ENCODE data around the gene ZNF561. TPM values are rescaled to one million over a fixed set of nuclear protein-coding genes. Genes with fewer than 3 reads are reported as not detected.

ZNF561 gene
- total RNA-seq, 4 donors from 2014 or later = 22.6 to 33.4 (median 30.8) TPM

DNA sequence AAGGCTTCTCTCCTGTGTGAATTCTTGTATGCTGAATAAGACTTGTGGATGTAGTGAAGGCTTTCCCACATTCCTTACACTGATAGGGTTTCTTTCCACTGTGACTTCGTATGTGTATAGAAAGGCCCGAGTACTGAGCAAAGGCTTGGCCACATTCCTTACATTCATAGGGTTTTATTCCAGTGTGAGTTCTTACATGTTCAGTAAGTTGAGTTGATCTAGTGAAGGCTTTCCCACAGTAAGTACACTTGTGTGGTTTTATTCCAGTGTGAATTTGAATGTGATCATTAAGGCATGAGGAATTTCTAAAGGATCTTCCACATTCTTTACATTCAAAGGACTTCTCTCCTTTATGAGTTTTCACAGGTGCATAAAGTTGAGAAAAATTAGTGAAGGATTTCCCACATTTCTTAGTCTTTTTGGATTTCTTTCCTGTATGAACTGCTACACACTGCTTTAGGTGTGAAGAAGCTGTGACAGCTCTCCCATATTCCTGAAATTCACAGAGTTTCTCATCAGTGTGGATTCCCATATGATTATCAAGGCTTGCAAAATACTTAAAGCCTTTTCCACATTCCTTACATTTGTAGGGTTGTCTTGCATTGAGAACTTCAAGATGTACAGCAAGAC lies 10.4 kb downstream of the ZNF561 start:
- TF ChIP-seq, protein P1, sequence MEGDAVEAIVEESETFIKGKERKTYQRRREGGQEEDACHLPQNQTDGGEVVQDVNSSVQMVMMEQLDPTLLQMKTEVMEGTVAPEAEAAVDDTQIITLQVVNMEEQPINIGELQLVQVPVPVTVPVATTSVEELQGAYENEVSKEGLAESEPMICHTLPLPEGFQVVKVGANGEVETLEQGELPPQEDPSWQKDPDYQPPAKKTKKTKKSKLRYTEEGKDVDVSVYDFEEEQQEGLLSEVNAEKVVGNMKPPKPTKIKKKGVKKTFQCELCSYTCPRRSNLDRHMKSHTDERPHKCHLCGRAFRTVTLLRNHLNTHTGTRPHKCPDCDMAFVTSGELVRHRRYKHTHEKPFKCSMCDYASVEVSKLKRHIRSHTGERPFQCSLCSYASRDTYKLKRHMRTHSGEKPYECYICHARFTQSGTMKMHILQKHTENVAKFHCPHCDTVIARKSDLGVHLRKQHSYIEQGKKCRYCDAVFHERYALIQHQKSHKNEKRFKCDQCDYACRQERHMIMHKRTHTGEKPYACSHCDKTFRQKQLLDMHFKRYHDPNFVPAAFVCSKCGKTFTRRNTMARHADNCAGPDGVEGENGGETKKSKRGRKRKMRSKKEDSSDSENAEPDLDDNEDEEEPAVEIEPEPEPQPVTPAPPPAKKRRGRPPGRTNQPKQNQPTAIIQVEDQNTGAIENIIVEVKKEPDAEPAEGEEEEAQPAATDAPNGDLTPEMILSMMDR (IDR thresholded peaks at IDR 0.05; ENCODE audit: low read depth) = no peak

DNA sequence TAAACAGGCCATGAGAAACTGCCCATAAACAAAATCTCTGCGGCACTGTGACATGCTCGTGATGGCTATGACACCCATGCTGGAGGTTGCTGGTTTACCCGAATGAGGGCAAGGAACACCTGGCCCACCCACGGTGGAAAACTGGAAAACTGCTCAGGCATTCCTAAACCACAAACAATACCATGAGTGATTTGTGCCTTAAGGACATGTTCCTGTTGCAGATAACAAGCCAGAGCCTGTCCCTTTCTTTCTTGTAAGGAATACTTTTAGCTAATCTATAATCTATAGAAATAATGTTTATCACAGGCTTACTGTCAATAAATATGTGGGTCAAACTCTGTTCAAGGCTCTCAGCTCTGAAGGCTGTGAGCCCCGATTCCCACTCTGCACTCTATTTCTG lies 12.1 kb downstream of the ZNF561 start:
- TF ChIP-seq, protein P1 (IDR thresholded peaks at IDR 0.05; ENCODE audit: low read depth) = no peak

DNA sequence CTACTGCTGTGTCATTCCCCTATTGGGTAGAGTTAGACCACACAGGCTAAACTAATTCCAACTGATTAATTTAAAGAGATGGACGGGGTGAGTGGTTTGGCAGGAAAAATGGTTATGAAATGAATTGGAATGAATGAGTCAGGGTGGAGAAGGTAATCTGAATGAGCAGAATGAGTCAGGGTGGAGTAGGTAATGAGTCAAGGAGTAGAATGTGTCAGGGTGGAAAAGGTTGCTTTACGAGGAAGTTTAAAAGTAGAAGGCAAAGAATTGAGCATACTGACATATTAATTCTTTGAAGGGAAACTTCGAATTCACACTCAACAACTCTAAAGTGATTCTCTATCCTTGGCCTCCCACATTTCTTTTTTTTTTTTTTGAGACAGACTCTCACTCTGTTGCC lies 24.0 kb downstream of the ZNF561 start:
- TF ChIP-seq, protein P1 (IDR thresholded peaks at IDR 0.05; ENCODE audit: low read depth) = no peak

DNA sequence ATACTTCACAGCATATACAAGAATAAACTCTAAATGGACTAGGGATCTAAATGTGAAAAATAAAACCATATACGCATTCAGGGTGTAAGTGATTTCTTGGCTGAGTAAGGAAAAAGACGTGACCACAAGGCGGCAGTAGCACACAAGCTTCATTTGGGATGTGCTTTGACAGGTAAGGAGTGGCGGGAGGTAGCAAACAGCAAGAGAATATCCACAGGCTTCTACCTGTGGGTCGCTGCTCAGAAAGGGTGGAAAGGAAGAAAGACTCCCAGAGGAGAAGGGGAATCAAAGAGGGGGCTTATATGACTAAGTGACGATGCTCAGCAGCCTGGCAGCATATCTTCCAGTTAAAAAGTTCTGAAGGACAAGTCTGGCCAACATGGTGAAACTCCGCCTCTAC lies 34.3 kb downstream of the ZNF561 start:
- TF ChIP-seq, protein P1 (IDR thresholded peaks at IDR 0.05; ENCODE audit: low read depth) = no peak

DNA sequence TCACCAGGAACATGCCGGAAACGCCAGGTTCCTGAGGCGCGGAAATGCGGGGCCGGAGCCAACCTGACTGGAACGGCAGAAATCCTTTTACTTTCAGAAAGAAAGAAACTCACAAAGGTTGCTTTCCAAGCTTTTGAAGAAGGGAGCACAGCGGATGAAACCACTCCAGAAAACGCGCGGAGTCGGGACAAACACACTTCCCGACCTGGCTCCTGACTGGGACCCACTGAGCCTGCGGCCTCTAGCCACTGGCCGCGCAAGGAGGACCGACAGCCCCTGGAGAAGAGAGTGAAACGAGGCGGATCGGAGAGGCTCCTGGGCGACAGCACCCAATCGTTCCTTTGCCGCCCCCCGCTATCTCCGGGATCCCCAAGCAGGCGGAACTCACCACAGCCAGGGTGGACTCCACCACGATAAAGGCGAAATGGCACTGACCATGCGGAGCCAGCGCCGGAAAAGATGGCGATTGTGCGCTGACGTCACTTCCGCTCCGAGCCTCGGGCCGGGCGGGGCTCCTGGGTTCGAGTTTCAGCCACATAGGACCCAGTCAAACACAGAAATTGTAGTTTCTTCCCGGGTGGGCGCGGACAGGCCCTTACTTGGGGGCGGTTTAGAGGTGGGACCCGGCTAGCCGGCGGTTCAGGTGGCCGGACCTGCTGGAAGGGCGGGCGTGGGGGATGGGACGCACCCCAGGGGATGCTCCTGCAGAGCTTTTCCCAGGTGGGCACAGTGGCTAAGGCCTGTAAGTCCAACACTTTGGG lies 36.8 kb downstream of the ZNF561 start, which contains the start of gene ZNF121:
Gene ZNF121, minus strand, starts transcription at position 432 of the 761 bp plus-strand sequence. CDS start 16,407 bp downstream, outside the sequence.
- TF ChIP-seq, protein P1 (IDR thresholded peaks at IDR 0.05; ENCODE audit: low read depth) = no peak

DNA sequence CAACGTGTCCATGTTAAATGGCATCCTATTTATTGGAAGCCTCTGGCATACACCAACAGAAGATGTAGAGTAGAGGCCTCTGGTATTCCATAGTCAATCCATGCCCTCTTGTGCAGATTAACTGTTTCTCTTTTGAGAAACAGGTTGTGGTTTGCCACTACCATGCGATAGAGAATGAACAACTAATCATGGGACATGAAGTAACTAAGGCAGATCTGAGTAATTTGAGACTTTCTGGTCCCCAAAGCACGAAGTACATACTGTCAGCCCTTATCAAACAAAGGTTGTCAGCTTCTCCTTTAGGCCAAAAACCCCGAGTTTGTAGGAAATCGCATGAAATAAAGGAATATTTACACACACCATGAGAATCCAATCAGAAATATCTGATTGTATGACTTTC lies 40.3 kb downstream of the ZNF561 start:
- TF ChIP-seq, protein P1 (IDR thresholded peaks at IDR 0.05; ENCODE audit: low read depth) = no peak

DNA sequence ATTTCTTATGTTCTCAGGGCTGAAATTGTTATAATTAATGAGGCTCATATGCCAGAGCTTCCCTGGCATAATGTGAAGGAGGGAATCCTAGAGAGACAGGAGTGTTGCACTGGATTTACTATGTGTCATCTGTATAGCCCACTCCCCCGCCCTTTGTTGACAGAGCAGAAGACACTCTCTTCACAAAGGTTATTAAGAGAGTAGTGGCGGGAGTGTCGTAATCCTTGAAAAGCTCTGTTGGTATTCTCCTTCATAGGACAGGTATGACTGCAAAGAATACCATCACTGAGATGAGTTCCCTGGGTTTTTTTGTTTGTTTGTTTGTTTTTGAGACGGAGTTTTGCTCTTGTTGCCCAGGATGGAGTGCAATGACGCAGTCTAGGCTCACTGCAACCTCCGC lies 50.8 kb downstream of the ZNF561 start:
- TF ChIP-seq, protein P1 (IDR thresholded peaks at IDR 0.05; ENCODE audit: low read depth) = no peak
